IgD-negative memory B cell (primary cell): ENCODE measurements around the gene GOLGA8K. TPM values are rescaled to one million over a fixed set of nuclear protein-coding genes. Genes with fewer than 3 reads are reported as not detected.
"Not testable (repeated sequence)": the region's sequence is repeated elsewhere in the genome, so short reads cannot be mapped to it uniquely, and the experiment has no call there.

ENCODE experiments used
- H3K27ac Mint-ChIP-seq, 3 donors: one replicate each; pipeline ENCODE4 v1.8.0; 2020 to 2022; ENCODE audit warnings: mild to moderate bottlenecking in 3 of 3, mixed read lengths in 3 of 3, moderate library complexity in 1 of 3
- H3K27me3 Mint-ChIP-seq: one replicate; pipeline ENCODE4 v1.8.0; 2021; ENCODE audit warnings: mixed read lengths
- H3K36me3 Mint-ChIP-seq: one replicate; pipeline ENCODE4 v1.8.0; 2020; ENCODE audit warnings: mild to moderate bottlenecking, mixed read lengths
- H3K4me1 Mint-ChIP-seq, 3 donors: one replicate each; pipeline ENCODE4 v1.8.0; 2020 to 2022; ENCODE audit warnings: mixed read lengths in 3 of 3, mild to moderate bottlenecking in 1 of 3
- H3K4me3 Mint-ChIP-seq, 4 donors: one replicate each; pipeline ENCODE4 v1.8.0; 2020 to 2022; ENCODE audit warnings: mild to moderate bottlenecking in 4 of 4, mixed read lengths in 4 of 4, moderate library complexity in 3 of 4
- H3K9me3 Mint-ChIP-seq, 3 donors: one replicate each; pipeline ENCODE4 v1.8.0; 2020 to 2021; ENCODE audit warnings: mixed read lengths in 3 of 3, mild to moderate bottlenecking in 1 of 3
- polyA plus RNA-seq: library from polyadenylated mRNA; unstranded; fragments of 300-500 nt; fragmentation: Illumina TruSeq; gene quantifications from one replicate; pipeline ENCODE4 v1.2.3, GENCODE V29; 2021

The GOLGA8K gene
- polyA plus RNA-seq, 1 donor from 2014 or later = not detected

DNA sequence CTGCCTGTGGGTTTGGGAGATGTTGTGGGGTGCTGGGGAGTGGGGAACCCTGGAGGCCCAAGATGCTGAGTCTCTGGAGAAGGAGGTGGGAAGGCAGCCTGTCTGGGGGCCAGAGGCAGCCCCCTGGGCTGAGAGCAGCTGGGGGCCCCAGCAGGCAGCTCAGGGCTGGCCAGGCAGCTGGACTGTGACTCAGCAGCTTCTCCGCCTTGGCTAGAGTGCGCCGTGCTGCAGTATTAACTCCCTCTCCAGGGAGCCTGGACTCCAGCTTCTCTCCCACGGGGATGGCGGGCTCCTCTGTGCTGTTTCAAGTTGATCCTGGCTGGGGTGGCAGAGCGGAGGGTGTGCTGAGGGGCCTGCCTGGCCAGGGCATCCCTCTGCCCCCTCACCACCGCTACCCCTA, 36.6 kb downstream of the GOLGA8K start:
- not testable (repeated sequence) for H3K4me3 Mint-ChIP-seq, H3K9me3 Mint-ChIP-seq, H3K36me3 Mint-ChIP-seq, H3K27me3 Mint-ChIP-seq, H3K27ac Mint-ChIP-seq, H3K4me1 Mint-ChIP-seq

DNA sequence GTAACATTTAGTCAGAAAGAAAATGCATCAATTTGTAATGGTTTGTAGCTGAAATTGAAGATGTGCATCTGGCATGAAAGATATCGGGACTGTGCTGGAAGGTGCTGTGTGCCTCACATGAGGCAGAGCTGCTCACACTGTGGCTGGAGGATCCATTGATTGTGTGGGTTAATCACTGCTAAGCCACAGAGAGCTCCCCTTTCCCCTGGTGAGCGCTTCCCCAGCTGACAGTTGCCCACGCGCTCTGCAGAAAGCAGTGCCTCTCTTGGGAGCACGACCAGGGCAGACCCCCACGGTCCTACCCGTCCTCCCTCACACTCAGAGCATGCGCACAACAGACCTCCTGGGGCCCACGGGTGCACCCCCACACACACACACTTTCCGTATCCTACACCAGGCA, 37.1 kb downstream of the GOLGA8K start:
- H3K4me1 Mint-ChIP-seq, H3K27ac Mint-ChIP-seq, H3K9me3 Mint-ChIP-seq, H3K36me3 Mint-ChIP-seq, H3K27me3 Mint-ChIP-seq, H3K4me3 Mint-ChIP-seq: not testable (repeated sequence)

DNA sequence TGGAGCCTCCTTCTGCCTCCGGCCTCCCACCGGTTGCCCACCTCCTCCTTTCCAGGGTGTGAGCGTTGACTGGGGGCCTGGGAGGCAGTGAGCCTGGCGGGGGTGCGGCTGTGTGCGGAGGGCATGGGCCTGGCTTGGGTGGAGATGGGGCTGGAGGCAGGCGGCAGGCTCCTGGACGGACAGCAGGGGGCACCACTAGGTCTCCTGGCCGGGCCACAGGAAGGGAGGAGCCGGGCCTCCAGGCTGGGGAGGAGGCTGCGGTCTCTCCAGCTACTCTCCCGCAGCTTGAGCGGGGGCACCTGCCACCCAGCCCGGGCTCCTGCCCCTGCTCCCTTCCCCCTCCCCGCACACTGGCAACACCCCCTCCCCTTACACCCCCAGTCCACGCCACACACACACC, 38.1 kb downstream of the GOLGA8K start:
- not testable (repeated sequence) for H3K27ac Mint-ChIP-seq, H3K9me3 Mint-ChIP-seq, H3K4me3 Mint-ChIP-seq, H3K36me3 Mint-ChIP-seq, H3K4me1 Mint-ChIP-seq, H3K27me3 Mint-ChIP-seq

DNA sequence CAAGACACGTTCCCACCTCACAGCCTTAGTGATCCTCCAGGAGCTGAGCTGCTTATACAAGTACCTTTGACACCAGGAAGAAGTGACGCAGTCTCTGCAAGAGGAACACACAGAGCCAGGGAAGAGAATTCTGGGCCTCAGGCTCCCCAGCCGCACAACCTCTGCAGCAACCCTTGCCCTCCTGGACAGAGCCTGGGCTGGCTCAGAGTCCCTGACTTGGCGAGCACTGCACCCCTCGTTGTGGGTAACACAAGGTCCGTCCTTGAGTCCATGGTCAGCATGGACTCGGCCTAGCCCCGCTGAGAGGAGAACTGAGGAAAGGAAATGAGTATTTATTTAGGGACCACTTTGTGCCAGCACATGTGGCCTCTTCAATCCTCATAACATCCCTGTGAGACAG, 39.6 kb downstream of the GOLGA8K start:
- not testable (repeated sequence) for H3K4me1 Mint-ChIP-seq, H3K36me3 Mint-ChIP-seq, H3K4me3 Mint-ChIP-seq, H3K27ac Mint-ChIP-seq, H3K27me3 Mint-ChIP-seq, H3K9me3 Mint-ChIP-seq

DNA sequence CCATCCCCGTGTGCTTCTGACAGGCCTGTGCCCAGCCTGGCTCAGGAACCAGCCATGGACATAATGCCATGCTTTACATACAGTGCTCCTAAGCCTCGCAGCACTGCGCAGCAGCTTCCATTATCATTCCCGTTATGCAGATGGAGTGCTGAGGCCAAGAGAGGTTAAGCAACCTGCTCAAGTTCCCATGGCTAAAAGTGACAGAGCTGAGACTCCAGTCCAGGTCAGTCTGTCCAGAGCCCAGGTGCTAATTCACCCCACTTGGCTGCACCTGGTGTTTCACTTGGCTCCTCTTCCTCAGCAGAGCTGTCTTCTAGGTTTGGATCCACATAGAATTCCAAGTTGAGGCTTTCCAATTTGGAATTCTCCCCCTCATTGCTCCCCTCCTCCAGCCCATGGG, 41.4 kb downstream of the GOLGA8K start:
- not testable (repeated sequence) for H3K9me3 Mint-ChIP-seq, H3K4me3 Mint-ChIP-seq, H3K27me3 Mint-ChIP-seq, H3K27ac Mint-ChIP-seq, H3K36me3 Mint-ChIP-seq, H3K4me1 Mint-ChIP-seq

DNA sequence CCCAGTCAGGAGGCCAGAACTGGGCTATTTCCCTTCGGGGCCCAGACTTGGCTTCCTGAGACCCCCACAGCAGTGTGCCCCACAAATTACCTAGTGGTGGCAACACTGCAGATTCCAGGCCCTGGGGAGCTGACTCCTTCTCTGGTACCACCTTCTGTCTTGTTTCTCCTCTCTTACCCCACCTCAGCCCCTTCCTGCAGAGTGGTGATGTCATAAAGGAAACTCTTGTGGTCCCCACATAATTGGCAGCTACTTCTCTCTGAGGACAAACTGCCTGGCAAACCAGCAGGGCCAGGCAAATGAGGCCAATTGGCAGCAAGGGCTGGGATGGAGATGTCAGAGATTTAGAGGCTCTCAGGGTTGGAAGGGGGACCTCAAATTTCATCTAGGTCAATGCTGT, 44.6 kb downstream of the GOLGA8K start:
- H3K36me3 Mint-ChIP-seq, H3K27ac Mint-ChIP-seq, H3K4me1 Mint-ChIP-seq, H3K4me3 Mint-ChIP-seq, H3K9me3 Mint-ChIP-seq, H3K27me3 Mint-ChIP-seq: not testable (repeated sequence)

DNA sequence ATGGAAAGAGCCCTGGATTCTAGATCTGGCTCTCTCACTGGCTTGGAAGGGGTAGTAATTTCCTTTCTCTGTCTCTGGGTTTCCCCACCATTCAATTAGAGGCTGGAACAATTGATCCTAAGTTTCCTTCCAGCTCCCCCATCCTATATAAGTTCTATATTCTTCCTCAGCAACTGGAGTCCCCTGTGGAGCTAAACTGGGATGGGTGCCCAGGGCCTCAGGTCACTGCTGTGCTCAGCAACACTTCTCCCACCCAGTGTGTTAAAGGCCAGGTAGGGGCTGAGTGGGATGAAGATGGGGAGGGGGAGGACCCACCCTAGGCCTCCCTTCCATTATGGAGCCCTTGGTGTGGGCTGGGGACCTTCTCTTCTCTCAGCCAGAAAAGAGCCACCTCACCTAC, 46.2 kb downstream of the GOLGA8K start:
- H3K4me3 Mint-ChIP-seq, H3K9me3 Mint-ChIP-seq, H3K27me3 Mint-ChIP-seq, H3K36me3 Mint-ChIP-seq, H3K27ac Mint-ChIP-seq, H3K4me1 Mint-ChIP-seq: not testable (repeated sequence)

DNA sequence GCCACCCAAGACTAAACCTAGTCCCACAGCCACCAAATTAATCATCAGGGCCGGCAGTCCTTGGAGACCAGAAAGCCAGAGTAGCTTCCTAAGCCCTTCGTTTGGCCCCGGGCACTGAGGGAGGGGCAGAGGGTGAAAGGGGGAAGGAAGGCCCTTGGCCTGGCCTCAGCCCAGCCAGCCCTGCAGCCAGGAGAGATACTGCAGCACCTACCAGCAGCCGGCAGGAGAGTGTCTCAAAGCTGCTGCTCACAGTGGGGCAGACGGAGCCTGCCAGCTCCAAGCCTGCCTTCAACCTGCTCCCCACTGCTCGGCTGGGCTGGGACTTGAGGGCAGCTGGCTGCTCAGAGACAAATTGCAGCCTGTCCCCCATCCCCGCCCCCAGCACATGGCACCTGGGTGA, 50.3 kb downstream of the GOLGA8K start:
- H3K4me1 Mint-ChIP-seq, H3K36me3 Mint-ChIP-seq, H3K9me3 Mint-ChIP-seq, H3K27ac Mint-ChIP-seq, H3K4me3 Mint-ChIP-seq, H3K27me3 Mint-ChIP-seq: not testable (repeated sequence)

DNA sequence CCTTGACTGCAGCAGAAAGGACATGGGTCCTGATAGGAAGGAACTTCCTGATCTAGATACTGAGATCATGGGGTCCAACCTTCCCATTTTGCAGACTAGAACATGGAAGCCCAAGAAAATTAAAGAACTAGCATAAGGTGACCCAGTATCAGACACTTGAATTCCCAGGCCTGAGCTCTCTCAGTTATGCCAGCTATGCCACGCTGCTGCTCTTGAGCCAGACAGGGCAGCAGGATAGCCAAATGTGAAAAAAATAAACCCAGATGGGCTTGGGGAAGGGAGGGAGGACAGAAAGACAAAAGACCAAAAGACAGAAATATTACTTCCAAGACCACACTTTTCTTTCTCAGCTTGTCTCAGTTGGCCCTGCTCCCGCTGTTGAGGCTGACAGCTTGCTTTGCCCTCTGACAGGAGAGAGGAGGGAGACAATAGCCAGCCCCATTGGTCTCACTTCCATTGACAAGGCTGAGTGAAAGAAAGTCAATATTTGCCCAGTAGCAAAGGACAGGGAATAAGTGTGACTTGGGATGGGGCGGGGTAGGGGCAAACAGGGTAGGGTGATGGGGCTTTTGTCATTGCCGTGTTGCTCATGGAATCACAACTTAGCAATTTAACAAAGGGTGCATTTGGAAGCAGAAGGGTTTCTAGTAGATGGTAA, 52.4 kb downstream of the GOLGA8K start:
- not testable (repeated sequence) for H3K27me3 Mint-ChIP-seq, H3K4me3 Mint-ChIP-seq, H3K27ac Mint-ChIP-seq, H3K4me1 Mint-ChIP-seq, H3K9me3 Mint-ChIP-seq, H3K36me3 Mint-ChIP-seq

DNA sequence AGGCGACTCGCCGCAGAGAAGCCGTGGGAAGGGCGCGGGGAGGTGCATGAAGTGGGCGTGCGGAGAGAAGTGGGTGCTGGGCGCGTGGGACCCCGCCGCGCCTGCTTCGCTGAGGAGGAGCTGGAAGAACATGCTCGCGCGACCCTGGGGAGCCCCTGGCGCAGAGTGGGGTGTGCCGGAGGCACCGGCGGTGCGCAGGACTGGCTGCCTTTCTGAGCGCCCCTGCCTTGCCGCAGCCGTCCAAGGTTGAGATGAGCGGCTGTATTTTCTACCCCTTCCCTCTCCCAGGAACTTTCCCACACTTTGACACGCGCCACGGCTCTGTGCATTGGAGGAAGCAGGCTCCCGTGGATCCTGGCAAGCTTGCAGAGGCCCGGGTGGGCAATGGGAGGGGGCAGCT, 56.1 kb downstream of the GOLGA8K start:
- not testable (repeated sequence) for H3K27me3 Mint-ChIP-seq, H3K4me3 Mint-ChIP-seq, H3K9me3 Mint-ChIP-seq, H3K36me3 Mint-ChIP-seq, H3K4me1 Mint-ChIP-seq, H3K27ac Mint-ChIP-seq

DNA sequence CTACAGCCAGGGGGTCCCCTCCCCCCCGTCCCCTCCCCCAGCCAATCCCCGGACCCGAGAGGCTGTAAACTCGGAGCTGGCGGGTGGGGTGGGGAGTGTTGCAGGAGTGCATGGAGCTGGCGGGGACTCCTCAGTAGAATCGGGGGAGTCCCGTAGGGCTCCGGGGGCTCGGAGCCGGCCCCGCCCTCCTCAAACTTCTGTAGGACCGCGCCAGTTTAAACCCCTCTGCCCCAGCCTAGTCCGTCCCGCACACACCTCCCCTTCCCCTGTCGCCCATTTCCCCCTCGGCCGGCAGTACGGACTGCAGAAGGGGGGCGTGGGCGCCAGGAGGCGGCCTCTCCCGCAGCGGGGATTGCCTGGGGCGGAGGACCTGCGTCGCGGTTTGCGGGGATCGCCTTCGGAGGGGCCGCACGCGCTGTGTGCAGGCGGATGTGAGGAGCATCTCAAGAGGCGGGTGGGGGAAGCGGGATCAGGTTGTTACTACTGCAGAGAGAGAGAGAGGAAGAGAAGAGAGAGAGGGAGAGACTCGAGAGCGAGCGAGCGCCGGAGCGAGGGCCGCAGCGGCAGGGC, 57.0 kb downstream of the GOLGA8K start:
- not testable (repeated sequence) for H3K27me3 Mint-ChIP-seq, H3K4me1 Mint-ChIP-seq, H3K4me3 Mint-ChIP-seq, H3K36me3 Mint-ChIP-seq, H3K9me3 Mint-ChIP-seq, H3K27ac Mint-ChIP-seq

DNA sequence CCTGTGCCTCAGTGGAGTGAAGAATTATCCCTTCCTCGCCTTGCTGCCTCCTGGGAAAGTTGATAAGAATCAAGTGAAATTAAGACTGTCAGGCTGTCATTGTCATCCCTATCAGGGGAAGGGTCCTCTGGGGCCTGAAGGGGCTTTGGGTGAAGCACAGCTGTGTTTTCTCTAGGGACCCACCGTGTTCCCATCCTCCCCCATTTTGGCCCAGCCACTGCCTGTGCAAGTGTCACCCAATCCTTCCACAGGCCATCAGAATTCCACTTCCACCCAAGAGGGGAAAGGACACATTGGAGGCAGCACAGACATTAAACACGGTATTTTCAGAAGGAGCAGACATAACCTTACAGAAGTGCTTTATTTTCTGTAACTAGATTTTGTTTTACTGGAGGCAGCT, 59.2 kb downstream of the GOLGA8K start:
- not testable (repeated sequence) for H3K9me3 Mint-ChIP-seq, H3K4me1 Mint-ChIP-seq, H3K27ac Mint-ChIP-seq, H3K27me3 Mint-ChIP-seq, H3K36me3 Mint-ChIP-seq
- peak overlapping the region in 2 of 4 donors; percentile 47 to 65 for H3K4me3 Mint-ChIP-seq

Other genes starting within 250 kb of the GOLGA8K start
- gene GOLGA8O, start 52.3 kb upstream of the GOLGA8K start, polyA plus RNA-seq = not detected
- gene GOLGA8N, start 190.2 kb upstream of the GOLGA8K start, polyA plus RNA-seq = 0.38 TPM
- gene ARHGAP11A, start 212.2 kb upstream of the GOLGA8K start, polyA plus RNA-seq = 2.4 TPM
- gene SCG5, start 238.4 kb upstream of the GOLGA8K start, polyA plus RNA-seq = not detected